ENCODE results near the gene IQSEC1.

DNA sequence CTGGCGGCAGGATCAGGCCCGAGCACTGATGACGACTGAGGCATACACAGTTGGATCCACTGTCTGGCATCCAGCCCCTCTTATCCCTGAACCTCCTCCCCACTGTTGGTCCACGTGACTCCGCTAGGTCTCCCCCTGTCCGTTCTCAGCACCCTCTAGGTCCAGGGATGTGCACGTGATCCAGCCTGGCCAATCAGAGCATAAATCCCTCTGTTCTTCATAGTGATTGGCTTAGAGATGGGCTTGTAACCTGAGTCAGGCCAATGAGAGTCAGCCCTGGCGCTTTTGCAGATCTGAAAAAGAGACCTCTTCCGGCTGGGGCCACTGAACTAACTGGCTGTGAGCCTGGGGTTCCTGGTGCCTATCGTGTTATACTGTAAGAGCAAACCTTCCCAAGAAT is 20.5 kb upstream of the IQSEC1 start:
- no peak for TF ChIP-seq EZH2 (IDR thresholded peaks at IDR 0.05; ENCODE audit: low read length, missing control alignments)
- no peak for TF ChIP-seq CTCF (conservative IDR thresholded peaks at IDR 0.05 in 1 of 2, IDR thresholded peaks at IDR 0.05 in 1 of 2; ENCODE audit: low read depth in 1 of 2, low read length in 2 of 2)
